ENCODE results near the gene DENND2A.

Gene DENND2A

GRCh38 chr7:140617081-140617480 lies 23.5 kb downstream of the DENND2A start:
- Histone ChIP-seq H3K27me3 (ENCODE audit: insufficient read depth, low read length) (no peaks in the 10 kb centered on the region), H3K9ac (ENCODE audit: low read length) (no peak overlapping the region), H3K14ac (ENCODE audit: low read length) (no peak overlapping the region), H2AFZ (ENCODE audit: insufficient read depth, low read length, poor library complexity) (no peak overlapping the region), H3K18ac (ENCODE audit: low read length) (peak overlapping the region; percentile 29), H3K79me1 (ENCODE audit: low read length) (no peaks in the 10 kb centered on the region), H3K4ac (ENCODE audit: low read depth, low read length) (peak overlapping the region; percentile 14), H2AK5ac (ENCODE audit: low read length) (no peak overlapping the region), H3K23ac (ENCODE audit: low read length) (no peak overlapping the region), H2BK120ac (ENCODE audit: insufficient read depth, low read length, poor library complexity) (no peak overlapping the region), H3K4me2 (ENCODE audit: low read length) (no peak overlapping the region), H3K9me3 (ENCODE audit: insufficient read depth, low read depth, low read length) (no peaks in the 10 kb centered on the region), H4K91ac (ENCODE audit: low read depth, low read length) (peak overlapping the region; percentile 60), H2BK12ac (ENCODE audit: low read length) (peak overlapping the region; percentile 61), H3K27ac (ENCODE audit: low read depth, low read length) (no peak overlapping the region), H3K4me1 (ENCODE audit: control insufficient read depth in 1 of 2, insufficient read depth in 2 of 2, low read length in 2 of 2) (peaks cover 5 to 8% of the 10 kb centered on the region in 2 experiments), H4K8ac (ENCODE audit: low read depth, low read length) (peak overlapping the region; percentile 4), H2BK5ac (ENCODE audit: low read depth, low read length, poor library complexity) (no peak overlapping the region), H3K79me2 (ENCODE audit: control insufficient read depth, insufficient read depth, low read length, poor library complexity) (no peaks in the 10 kb centered on the region), H3K36me3 (ENCODE audit: control insufficient read depth in 1 of 2, insufficient read depth in 2 of 2, low read length in 2 of 2) (no peaks in the 10 kb centered on the region), H4K12ac (ENCODE audit: low read depth, low read length) (no peak overlapping the region), H3K4me3 (ENCODE audit: low read depth, low read length) (no peak overlapping the region)
- WGBS (ENCODE audit: extremely low coverage, insufficient coverage, insufficient read length): no CpG with 5 or more reads among the region's 7 CpGs
- DNase-seq: peak; percentile 64 to 80

GRCh38 chr7:140616328-140616727 lies 24.3 kb downstream of the DENND2A start:
- Histone ChIP-seq H3K79me1 (ENCODE audit: low read length) (no peaks in the 10 kb centered on the region), H4K8ac (ENCODE audit: low read depth, low read length) (no peak overlapping the region), H2AFZ (ENCODE audit: insufficient read depth, low read length, poor library complexity) (no peak overlapping the region), H3K79me2 (ENCODE audit: control insufficient read depth, insufficient read depth, low read length, poor library complexity) (no peaks in the 10 kb centered on the region), H3K4me1 (ENCODE audit: control insufficient read depth in 1 of 2, insufficient read depth in 2 of 2, low read length in 2 of 2) (peaks cover 5 to 8% of the 10 kb centered on the region in 2 experiments), H2BK12ac (ENCODE audit: low read length) (no peak overlapping the region), H3K4ac (ENCODE audit: low read depth, low read length) (no peak overlapping the region), H4K91ac (ENCODE audit: low read depth, low read length) (no peak overlapping the region), H3K27ac (ENCODE audit: low read depth, low read length) (no peak overlapping the region), H2BK120ac (ENCODE audit: insufficient read depth, low read length, poor library complexity) (no peak overlapping the region), H3K18ac (ENCODE audit: low read length) (no peak overlapping the region), H2AK5ac (ENCODE audit: low read length) (no peak overlapping the region), H3K9me3 (ENCODE audit: insufficient read depth, low read depth, low read length) (no peaks in the 10 kb centered on the region), H3K4me2 (ENCODE audit: low read length) (no peak overlapping the region), H2BK5ac (ENCODE audit: low read depth, low read length, poor library complexity) (no peak overlapping the region), H3K27me3 (ENCODE audit: insufficient read depth, low read length) (no peaks in the 10 kb centered on the region), H3K36me3 (ENCODE audit: control insufficient read depth in 1 of 2, insufficient read depth in 2 of 2, low read length in 2 of 2) (no peaks in the 10 kb centered on the region), H3K23ac (ENCODE audit: low read length) (no peak overlapping the region), H3K9ac (ENCODE audit: low read length) (no peak overlapping the region), H4K12ac (ENCODE audit: low read depth, low read length) (no peak overlapping the region), H3K14ac (ENCODE audit: low read length) (no peak overlapping the region), H3K4me3 (ENCODE audit: low read depth, low read length) (no peak overlapping the region)
- no CpG with 5 or more reads among the region's 4 CpGs for WGBS (ENCODE audit: extremely low coverage, insufficient coverage, insufficient read length)
- no peak for DNase-seq

GRCh38 chr7:140611641-140612040 lies 29.0 kb downstream of the DENND2A start:
- Histone ChIP-seq H2BK12ac (ENCODE audit: low read length) (no peak overlapping the region), H3K4ac (ENCODE audit: low read depth, low read length) (no peak overlapping the region), H3K79me2 (ENCODE audit: control insufficient read depth, insufficient read depth, low read length, poor library complexity) (no peaks in the 10 kb centered on the region), H3K9ac (ENCODE audit: low read length) (no peak overlapping the region), H3K4me3 (ENCODE audit: low read depth, low read length) (no peak overlapping the region), H3K18ac (ENCODE audit: low read length) (no peak overlapping the region), H3K79me1 (ENCODE audit: low read length) (no peaks in the 10 kb centered on the region), H3K4me1 (ENCODE audit: control insufficient read depth in 1 of 2, insufficient read depth in 2 of 2, low read length in 2 of 2) (peaks cover 3 to 9% of the 10 kb centered on the region in 2 experiments), H4K12ac (ENCODE audit: low read depth, low read length) (no peak overlapping the region), H3K27ac (ENCODE audit: low read depth, low read length) (no peak overlapping the region), H3K14ac (ENCODE audit: low read length) (no peak overlapping the region), H2AK5ac (ENCODE audit: low read length) (no peak overlapping the region), H3K27me3 (ENCODE audit: insufficient read depth, low read length) (no peaks in the 10 kb centered on the region), H2BK5ac (ENCODE audit: low read depth, low read length, poor library complexity) (no peak overlapping the region), H4K91ac (ENCODE audit: low read depth, low read length) (no peak overlapping the region), H2BK120ac (ENCODE audit: insufficient read depth, low read length, poor library complexity) (no peak overlapping the region), H3K36me3 (ENCODE audit: control insufficient read depth in 1 of 2, insufficient read depth in 2 of 2, low read length in 2 of 2) (no peaks in the 10 kb centered on the region), H4K8ac (ENCODE audit: low read depth, low read length) (no peak overlapping the region), H2AFZ (ENCODE audit: insufficient read depth, low read length, poor library complexity) (no peak overlapping the region), H3K4me2 (ENCODE audit: low read length) (no peak overlapping the region), H3K9me3 (ENCODE audit: insufficient read depth, low read depth, low read length) (no peaks in the 10 kb centered on the region), H3K23ac (ENCODE audit: low read length) (no peak overlapping the region)
- WGBS (ENCODE audit: extremely low coverage, insufficient coverage, insufficient read length): no CpG with 5 or more reads among the region's 8 CpGs
- DNase-seq: peak; percentile 64 to 88

GRCh38 chr7:140610204-140611165 lies 30.1 kb downstream of the DENND2A start:
- Histone ChIP-seq H4K12ac (ENCODE audit: low read depth, low read length) (no peak overlapping the region), H3K4me1 (ENCODE audit: control insufficient read depth in 1 of 2, insufficient read depth in 2 of 2, low read length in 2 of 2) (peaks cover 6 to 12% of the 10 kb centered on the region in 2 experiments), H2AFZ (ENCODE audit: insufficient read depth, low read length, poor library complexity) (no peak overlapping the region), H3K18ac (ENCODE audit: low read length) (no peak overlapping the region), H3K23ac (ENCODE audit: low read length) (no peak overlapping the region), H3K4me2 (ENCODE audit: low read length) (no peak overlapping the region), H2AK5ac (ENCODE audit: low read length) (no peak overlapping the region), H3K4me3 (ENCODE audit: low read depth, low read length) (no peak overlapping the region), H3K9me3 (ENCODE audit: insufficient read depth, low read depth, low read length) (no peaks in the 10 kb centered on the region), H3K27me3 (ENCODE audit: insufficient read depth, low read length) (no peaks in the 10 kb centered on the region), H2BK120ac (ENCODE audit: insufficient read depth, low read length, poor library complexity) (no peak overlapping the region), H3K27ac (ENCODE audit: low read depth, low read length) (no peak overlapping the region), H3K9ac (ENCODE audit: low read length) (no peak overlapping the region), H4K8ac (ENCODE audit: low read depth, low read length) (no peak overlapping the region), H3K79me2 (ENCODE audit: control insufficient read depth, insufficient read depth, low read length, poor library complexity) (no peaks in the 10 kb centered on the region), H2BK5ac (ENCODE audit: low read depth, low read length, poor library complexity) (no peak overlapping the region), H2BK12ac (ENCODE audit: low read length) (no peak overlapping the region), H4K91ac (ENCODE audit: low read depth, low read length) (no peak overlapping the region), H3K79me1 (ENCODE audit: low read length) (no peaks in the 10 kb centered on the region), H3K4ac (ENCODE audit: low read depth, low read length) (no peak overlapping the region), H3K14ac (ENCODE audit: low read length) (no peak overlapping the region), H3K36me3 (ENCODE audit: control insufficient read depth in 1 of 2, insufficient read depth in 2 of 2, low read length in 2 of 2) (no peaks in the 10 kb centered on the region)
- DNase-seq: peak; percentile 97
- no CpG with 5 or more reads among the region's 12 CpGs for WGBS (ENCODE audit: extremely low coverage, insufficient coverage, insufficient read length)
